ENCODE measurements around the gene NCOR1. TPM values are rescaled to one million over a fixed set of nuclear protein-coding genes. Genes with fewer than 3 reads are reported as not detected.
A peak's percentile ranks its signal among the peaks of the same experiment; 100 is the strongest.

Gene NCOR1
- polyA plus RNA-seq: 122 TPM
- long read RNA-seq, donor 1, partial matches to known transcripts: 21 of 27 reads
- long read RNA-seq, donor 1, other reads (novel, unspliced or antisense): 0 of 27 reads
- long read RNA-seq, donor 2, partial matches to known transcripts: 72 of 84 reads
- long read RNA-seq, donor 2, other reads (novel, unspliced or antisense): 0 of 84 reads
- long read RNA-seq, donor 3: 0 reads
- long read RNA-seq, donor 4, partial matches to known transcripts: 0 of 1 reads
- long read RNA-seq, donor 4, other reads (novel, unspliced or antisense): 0 of 1 reads
- long read RNA-seq, donor 5, partial matches to known transcripts: 11 of 17 reads
- long read RNA-seq, donor 5, other reads (novel, unspliced or antisense): 0 of 17 reads
- long read RNA-seq, donor 6, partial matches to known transcripts: 56 of 81 reads
- long read RNA-seq, donor 6, other reads (novel, unspliced or antisense): 10 of 81 reads
- long read RNA-seq, donor 7, partial matches to known transcripts: 14 of 19 reads
- long read RNA-seq, donor 7, other reads (novel, unspliced or antisense): 0 of 19 reads
- long read RNA-seq, donor 8, transcript NCOR1-222 (4 exons, 672 nt): minor isoform, 6 of 113 reads
- long read RNA-seq, donor 8, transcript NCOR1-220 (3 exons, 1,352 nt): major isoform, 7 of 113 reads
- long read RNA-seq, donor 8, partial matches to known transcripts: 93 of 113 reads
- long read RNA-seq, donor 8, other reads (novel, unspliced or antisense): 0 of 113 reads
- long read RNA-seq, donor 9, transcript NCOR1-220 (3 exons, 1,352 nt): major isoform, 6 of 25 reads
- long read RNA-seq, donor 9, partial matches to known transcripts: 0 of 25 reads
- long read RNA-seq, donor 9, other reads (novel, unspliced or antisense): 10 of 25 reads
- long read RNA-seq, donor 10, transcript NCOR1-206 (15 exons, 1,883 nt): major isoform, 5 of 66 reads
- long read RNA-seq, donor 10, partial matches to known transcripts: 34 of 66 reads
- long read RNA-seq, donor 10, other reads (novel, unspliced or antisense): 12 of 66 reads
- long read RNA-seq, donor 11, partial matches to known transcripts: 6 of 16 reads
- long read RNA-seq, donor 11, other reads (novel, unspliced or antisense): 0 of 16 reads

DNA sequence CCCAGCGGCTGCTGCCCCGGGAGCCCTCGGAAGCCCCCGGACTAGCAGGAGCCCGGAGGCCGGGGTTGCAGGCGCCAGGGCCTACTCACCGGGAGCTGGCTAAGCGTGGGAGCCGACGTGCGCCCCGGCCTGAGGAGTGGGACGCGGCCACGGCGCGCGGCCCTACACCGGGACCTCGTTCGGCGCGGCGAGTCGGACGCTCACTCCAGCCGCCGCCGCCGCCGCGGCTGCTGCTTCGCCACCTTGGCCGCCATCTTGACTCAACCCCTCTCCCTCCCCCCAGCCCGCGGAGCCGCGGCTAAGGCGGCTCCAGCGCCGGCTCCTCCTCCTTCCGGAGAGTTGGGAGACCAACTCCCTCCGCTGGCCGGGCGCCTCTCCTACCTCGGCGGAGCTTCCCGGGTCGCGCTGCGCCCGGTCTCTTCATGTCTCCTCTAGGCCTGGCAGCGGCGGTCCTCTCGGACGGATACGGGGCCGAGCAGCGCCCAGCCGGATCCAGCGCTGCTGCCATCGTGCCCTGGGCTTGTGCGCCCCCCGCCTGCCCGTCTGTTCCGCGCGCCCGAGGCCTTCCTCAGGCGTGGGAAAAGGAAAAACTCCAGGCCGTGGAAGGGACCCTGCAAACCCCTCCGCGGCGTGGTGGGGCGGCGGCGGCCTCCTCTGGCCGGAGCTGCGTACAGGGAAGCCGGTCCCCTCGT lies at the start of gene NCOR1:
TSS of gene NCOR1 (minus strand) at position 262 of the 692 bp plus-strand sequence. CDS start 20,965 bp downstream, outside the sequence.
- Histone ChIP-seq H3K4me3 (ENCODE audit: low read length) (peak within 1 kb of the TSS; percentile 78), H3K27me3 (ENCODE audit: control insufficient read depth, insufficient read depth, low read length) (no peaks in the 10 kb centered on the region), H3K4me1 (ENCODE audit: control insufficient read depth, insufficient read depth, low read length) (peaks cover 10% of the 10 kb centered on the region), H3K9me3 (ENCODE audit: control insufficient read depth, low read depth, low read length) (peaks cover 3% of the 10 kb centered on the region), H3K36me3 (ENCODE audit: control insufficient read depth, insufficient read depth, low read length) (no peaks in the 10 kb centered on the region), H3K27ac (ENCODE audit: low read length) (peak within 1 kb of the TSS; percentile 93)
- no CpG with 5 or more reads among the region's 82 CpGs for WGBS (ENCODE audit: insufficient coverage, low lambda C conversion rate)
- peak; percentile 92 to 96 for DNase-seq

DNA sequence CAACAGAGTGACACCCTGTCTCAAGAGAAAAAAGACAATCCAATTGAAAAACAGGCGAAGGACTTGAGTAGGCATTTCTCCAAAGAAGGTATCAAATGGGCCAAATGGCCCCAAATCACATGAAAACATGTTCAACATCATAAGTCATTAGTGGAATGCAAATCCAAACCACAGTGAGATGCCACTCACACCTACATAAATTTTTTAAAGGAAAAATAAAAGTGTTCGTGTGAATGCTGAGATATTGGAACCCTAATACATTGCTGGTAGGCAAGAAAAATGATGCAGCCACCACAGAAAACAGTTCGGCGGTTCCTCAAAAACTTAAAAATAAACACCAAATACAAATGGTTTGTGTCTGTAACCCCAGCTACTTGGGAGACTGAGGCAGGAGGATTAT lies 46.9 kb upstream of the NCOR1 start:
- Histone ChIP-seq H3K4me3 (ENCODE audit: low read length) (no peak overlapping the region), H3K27me3 (ENCODE audit: control insufficient read depth, insufficient read depth, low read length) (no peaks in the 10 kb centered on the region), H3K4me1 (ENCODE audit: control insufficient read depth, insufficient read depth, low read length) (peaks cover 4% of the 10 kb centered on the region), H3K27ac (ENCODE audit: low read length) (no peak overlapping the region), H3K9me3 (ENCODE audit: control insufficient read depth, low read depth, low read length) (peaks cover 4% of the 10 kb centered on the region), H3K36me3 (ENCODE audit: control insufficient read depth, insufficient read depth, low read length) (no peaks in the 10 kb centered on the region)
- no peak for DNase-seq
- WGBS (ENCODE audit: insufficient coverage, low lambda C conversion rate): 100% methylated on average over 1 of the region's 4 CpGs

DNA sequence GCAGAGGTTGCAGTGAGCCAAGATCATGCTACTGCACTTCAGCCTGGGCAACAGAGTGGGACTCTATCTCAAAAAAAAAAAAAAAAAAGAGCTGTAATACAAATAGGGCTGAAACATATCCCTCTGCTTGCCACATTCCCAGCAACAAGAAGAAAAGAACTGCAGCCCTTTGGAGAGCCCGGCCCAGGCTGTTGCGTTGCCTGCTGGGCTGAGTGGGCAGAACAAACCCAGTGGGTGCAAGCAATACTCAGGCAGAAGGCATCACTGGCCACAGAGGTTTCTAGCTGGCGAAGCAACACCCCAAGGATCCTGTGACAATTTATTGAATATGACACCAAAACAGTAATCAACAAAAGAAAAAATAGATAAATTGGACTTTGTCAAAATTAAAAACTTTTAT lies 45.7 kb upstream of the NCOR1 start:
- no CpG with 5 or more reads among the region's 3 CpGs for WGBS (ENCODE audit: insufficient coverage, low lambda C conversion rate)
- Histone ChIP-seq H3K36me3 (ENCODE audit: control insufficient read depth, insufficient read depth, low read length) (no peaks in the 10 kb centered on the region), H3K27me3 (ENCODE audit: control insufficient read depth, insufficient read depth, low read length) (no peaks in the 10 kb centered on the region), H3K9me3 (ENCODE audit: control insufficient read depth, low read depth, low read length) (peaks cover 4% of the 10 kb centered on the region), H3K4me3 (ENCODE audit: low read length) (no peak overlapping the region), H3K4me1 (ENCODE audit: control insufficient read depth, insufficient read depth, low read length) (peaks cover 13% of the 10 kb centered on the region), H3K27ac (ENCODE audit: low read length) (no peak overlapping the region)
- no peak for DNase-seq

DNA sequence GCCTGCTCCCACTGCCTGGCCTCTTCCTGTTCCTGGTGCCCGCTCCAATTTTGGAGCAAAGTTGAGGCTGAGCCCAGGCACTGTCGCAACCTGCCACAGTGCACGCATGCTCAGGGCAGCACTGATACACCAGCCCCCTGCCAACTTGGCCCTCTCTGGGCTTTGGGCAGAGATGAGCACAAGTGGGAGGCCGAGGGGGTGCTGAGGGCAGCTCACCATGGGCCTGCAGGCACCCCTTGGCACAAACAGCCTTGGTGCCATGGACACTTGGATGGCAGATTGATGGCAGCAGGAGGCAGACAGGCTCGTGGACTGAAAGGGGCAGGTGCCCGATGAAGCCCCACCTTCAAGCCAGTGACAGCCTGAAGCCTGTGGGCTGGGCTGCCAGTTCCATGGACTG lies 44.6 kb upstream of the NCOR1 start:
- H3K36me3 ChIP-seq (ENCODE audit: control insufficient read depth, insufficient read depth, low read length): no peaks in the 10 kb centered on the region
- H3K27ac ChIP-seq (ENCODE audit: low read length): no peak overlapping the region
- WGBS (ENCODE audit: insufficient coverage, low lambda C conversion rate): no CpG with 5 or more reads among the region's 6 CpGs
- no peak for DNase-seq
- H3K9me3 ChIP-seq (ENCODE audit: control insufficient read depth, low read depth, low read length): peaks cover 4% of the 10 kb centered on the region
- peaks cover 23% of the 10 kb centered on the region for H3K4me1 ChIP-seq (ENCODE audit: control insufficient read depth, insufficient read depth, low read length)
- no peaks in the 10 kb centered on the region for H3K27me3 ChIP-seq (ENCODE audit: control insufficient read depth, insufficient read depth, low read length)
- no peak overlapping the region for H3K4me3 ChIP-seq (ENCODE audit: low read length)

DNA sequence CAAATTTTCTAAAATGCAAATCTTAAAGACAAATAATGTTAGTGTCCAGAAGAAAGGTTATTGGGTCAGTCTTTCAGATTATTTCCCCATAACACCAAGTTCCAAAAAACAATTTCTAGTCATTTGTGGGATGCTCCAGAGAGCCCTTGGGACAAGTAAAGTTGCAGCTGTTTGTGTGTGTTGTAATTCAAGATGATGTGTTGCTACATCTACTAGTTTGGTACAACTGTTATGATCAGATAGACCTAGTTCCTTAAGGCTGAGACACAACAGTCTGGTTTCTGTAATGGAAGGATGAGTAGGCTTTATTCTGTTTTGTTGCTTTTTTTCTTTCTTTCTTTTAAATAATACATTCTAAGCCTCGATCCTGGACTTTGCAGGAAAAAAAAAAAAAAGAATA lies 43.6 kb upstream of the NCOR1 start:
- Histone ChIP-seq H3K4me3 (ENCODE audit: low read length) (no peak overlapping the region), H3K9me3 (ENCODE audit: control insufficient read depth, low read depth, low read length) (peaks cover 4% of the 10 kb centered on the region), H3K4me1 (ENCODE audit: control insufficient read depth, insufficient read depth, low read length) (peaks cover 26% of the 10 kb centered on the region), H3K27me3 (ENCODE audit: control insufficient read depth, insufficient read depth, low read length) (no peaks in the 10 kb centered on the region), H3K36me3 (ENCODE audit: control insufficient read depth, insufficient read depth, low read length) (no peaks in the 10 kb centered on the region), H3K27ac (ENCODE audit: low read length) (no peak overlapping the region)
- DNase-seq: no peak
- WGBS (ENCODE audit: insufficient coverage, low lambda C conversion rate): no CpG with 5 or more reads among the region's 1 CpG

DNA sequence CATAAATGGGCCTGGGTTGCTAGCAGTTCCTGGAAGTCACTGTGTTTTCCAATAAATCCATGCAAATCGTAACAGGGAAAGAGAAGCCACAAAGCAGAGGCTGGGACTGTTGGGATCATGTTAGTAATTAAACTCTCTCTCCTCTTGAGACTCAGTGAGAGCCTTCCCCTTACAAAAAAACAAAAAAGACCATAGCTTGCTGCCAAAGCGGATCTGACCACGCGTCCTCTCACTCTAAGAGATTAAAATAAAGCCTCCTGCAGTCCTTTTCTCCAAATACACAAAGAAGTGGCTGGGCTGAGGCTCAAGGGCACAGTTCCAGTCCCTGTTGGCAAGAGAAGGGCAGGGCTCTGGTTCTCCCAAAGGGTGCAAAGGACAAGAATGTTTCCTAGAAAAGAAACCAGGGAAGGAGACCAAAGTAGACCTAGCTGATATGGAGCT lies 40.2 kb upstream of the NCOR1 start:
- peaks cover 38% of the 10 kb centered on the region for H3K4me1 ChIP-seq (ENCODE audit: control insufficient read depth, insufficient read depth, low read length)
- no peaks in the 10 kb centered on the region for H3K36me3 ChIP-seq (ENCODE audit: control insufficient read depth, insufficient read depth, low read length)
- no CpG with 5 or more reads among the region's 4 CpGs for WGBS (ENCODE audit: insufficient coverage, low lambda C conversion rate)
- H3K4me3 ChIP-seq (ENCODE audit: low read length): no peak overlapping the region
- no peaks in the 10 kb centered on the region for H3K27me3 ChIP-seq (ENCODE audit: control insufficient read depth, insufficient read depth, low read length)
- peak overlapping the region; percentile 95 for H3K27ac ChIP-seq (ENCODE audit: low read length)
- DNase-seq: peak; percentile 80 to 91
- H3K9me3 ChIP-seq (ENCODE audit: control insufficient read depth, low read depth, low read length): peaks cover 4% of the 10 kb centered on the region

DNA sequence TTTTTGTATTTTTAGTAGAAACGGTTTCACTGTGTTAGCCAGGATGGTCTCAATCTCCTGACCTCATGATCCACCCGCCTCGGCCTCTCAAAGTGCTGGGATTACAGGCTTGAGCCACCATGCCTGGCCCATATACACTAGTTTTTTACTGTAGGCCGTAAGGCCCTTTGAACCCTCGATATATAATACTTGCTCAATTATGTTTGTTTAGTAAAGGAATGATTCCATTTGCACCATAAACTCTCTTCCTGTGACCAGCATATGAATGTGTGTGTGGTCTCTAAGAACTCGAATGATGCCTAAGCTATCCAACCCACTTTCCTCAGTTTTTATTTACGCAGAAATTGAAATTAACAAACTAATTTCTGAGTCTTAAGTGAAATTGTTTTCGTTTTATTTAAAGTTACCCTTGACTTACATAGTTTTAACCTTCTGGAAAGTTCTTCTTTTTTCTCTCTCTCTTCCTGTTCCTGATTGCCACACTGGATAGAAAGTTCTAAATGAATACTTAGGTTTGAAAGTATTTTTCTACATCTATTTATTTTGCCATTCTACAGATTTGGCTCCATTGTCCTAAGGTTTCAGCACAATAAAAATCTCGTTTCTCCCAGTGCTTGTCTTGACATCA lies 39.6 kb upstream of the NCOR1 start:
- peak in 1 of 2 donors; percentile 68 for DNase-seq
- no peaks in the 10 kb centered on the region for H3K36me3 ChIP-seq (ENCODE audit: control insufficient read depth, insufficient read depth, low read length)
- H3K27ac ChIP-seq (ENCODE audit: low read length): peak overlapping the region; percentile 95
- peaks cover under 1% of the 10 kb centered on the region for H3K9me3 ChIP-seq (ENCODE audit: control insufficient read depth, low read depth, low read length)
- H3K4me3 ChIP-seq (ENCODE audit: low read length): no peak overlapping the region
- 50% methylated on average over 1 of the region's 9 CpGs for WGBS (ENCODE audit: insufficient coverage, low lambda C conversion rate)
- H3K27me3 ChIP-seq (ENCODE audit: control insufficient read depth, insufficient read depth, low read length): no peaks in the 10 kb centered on the region
- H3K4me1 ChIP-seq (ENCODE audit: control insufficient read depth, insufficient read depth, low read length): peaks cover 42% of the 10 kb centered on the region

DNA sequence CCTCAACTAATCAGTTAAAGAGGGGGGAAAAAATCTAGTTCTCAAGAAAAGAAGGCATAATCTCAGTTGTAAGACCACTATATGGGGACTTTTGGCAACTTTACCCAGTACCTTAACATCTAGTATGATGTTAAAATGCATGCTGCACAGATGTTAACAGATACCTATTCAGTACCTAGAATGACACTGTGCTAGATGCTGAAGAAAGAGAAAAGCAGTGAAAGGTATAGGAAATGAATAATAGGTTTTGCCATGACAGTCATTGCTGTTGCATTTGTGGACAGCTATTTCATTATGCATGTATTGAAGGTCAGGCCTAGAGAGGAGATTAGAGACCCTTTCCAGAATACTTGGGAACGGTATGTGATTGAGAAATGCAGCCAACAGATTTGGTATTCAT lies 36.2 kb upstream of the NCOR1 start:
- Histone ChIP-seq H3K36me3 (ENCODE audit: control insufficient read depth, insufficient read depth, low read length) (no peaks in the 10 kb centered on the region), H3K27me3 (ENCODE audit: control insufficient read depth, insufficient read depth, low read length) (no peaks in the 10 kb centered on the region), H3K9me3 (ENCODE audit: control insufficient read depth, low read depth, low read length) (no peaks in the 10 kb centered on the region), H3K27ac (ENCODE audit: low read length) (peak overlapping the region; percentile 91), H3K4me1 (ENCODE audit: control insufficient read depth, insufficient read depth, low read length) (peaks cover 53% of the 10 kb centered on the region), H3K4me3 (ENCODE audit: low read length) (no peak overlapping the region)
- no peak for DNase-seq
- WGBS (ENCODE audit: insufficient coverage, low lambda C conversion rate): no CpG with 5 or more reads among the region's 1 CpG

DNA sequence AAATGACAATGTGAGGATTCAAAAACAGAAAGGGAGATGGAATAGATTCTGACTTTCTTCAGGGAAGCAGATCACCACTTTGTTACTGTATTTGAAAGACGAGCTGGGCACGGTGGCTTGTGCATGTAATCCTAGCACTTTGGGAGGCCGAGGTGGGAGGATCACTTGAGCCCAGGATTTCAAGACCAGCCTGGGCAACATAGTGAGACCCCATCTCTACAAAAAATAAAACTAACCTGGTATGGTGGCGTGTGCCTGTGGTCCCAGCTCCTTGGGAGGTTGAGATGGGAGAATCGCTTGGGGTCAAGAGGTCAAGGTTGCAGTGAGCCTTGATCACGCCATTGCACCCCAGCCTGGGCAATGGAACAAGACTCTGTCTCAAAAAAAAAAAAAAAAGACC lies 35.7 kb upstream of the NCOR1 start:
- peak overlapping the region; percentile 91 for H3K27ac ChIP-seq (ENCODE audit: low read length)
- no peaks in the 10 kb centered on the region for H3K9me3 ChIP-seq (ENCODE audit: control insufficient read depth, low read depth, low read length)
- DNase-seq: no peak
- WGBS (ENCODE audit: insufficient coverage, low lambda C conversion rate): no CpG with 5 or more reads among the region's 6 CpGs
- no peaks in the 10 kb centered on the region for H3K27me3 ChIP-seq (ENCODE audit: control insufficient read depth, insufficient read depth, low read length)
- H3K36me3 ChIP-seq (ENCODE audit: control insufficient read depth, insufficient read depth, low read length): no peaks in the 10 kb centered on the region
- H3K4me1 ChIP-seq (ENCODE audit: control insufficient read depth, insufficient read depth, low read length): peaks cover 51% of the 10 kb centered on the region
- no peak overlapping the region for H3K4me3 ChIP-seq (ENCODE audit: low read length)
